IMR-90 (cell line): ENCODE data around the gene CDR2.

ENCODE experiments used
- CTCF ChIP-seq: conservative IDR thresholded peaks from 2 replicates; pipeline ENCODE4 v1.5.1; 2012; ENCODE audit warnings: mild to moderate bottlenecking, low read depth, low read length, improper control_type of control experiment
- RCOR1 ChIP-seq: IDR thresholded peaks from 2 replicates; pipeline ENCODE4 v1.6.1; 2012; ENCODE audit warnings: mild to moderate bottlenecking, low read length, improper control_type of control experiment; ENCODE audit not compliant: insufficient replicate concordance

- TF ChIP-seq CTCF (no peak), RCOR1 (no peak)
Measured at GRCh38 chr16:22417019-22417418, 42.6 kb upstream of the CDR2 start.
